ENCODE measurements around the gene CHPF. TPM values are rescaled to one million over a fixed set of nuclear protein-coding genes. Genes with fewer than 3 reads are reported as not detected.

CHPF gene
- total RNA-seq, 1 donor from 2014 or later = 49.6 TPM

GRCh38 chr2:219498280-219499057, 45.1 kb downstream of the CHPF start, which contains the start of gene GMPPA:
TSS of gene GMPPA (plus strand) at chr2:219498891. CDS start at chr2:219499976, 1,085 bp downstream.
- peak; percentile 97 for DNase-seq (ENCODE audit: low spot score)

GRCh38 chr2:219497495-219498279, 45.9 kb downstream of the CHPF start:
- peak; percentile 91 for DNase-seq (ENCODE audit: low spot score)

- no peak for DNase-seq (ENCODE audit: low spot score)
Observed at GRCh38 chr2:219496825-219497494, 46.6 kb downstream of the CHPF start.

GRCh38 chr2:219496247-219496824, 47.3 kb downstream of the CHPF start:
- no peak for DNase-seq (ENCODE audit: low spot score)

GRCh38 chr2:219495531-219496122, 48.0 kb downstream of the CHPF start:
- DNase-seq (ENCODE audit: low spot score) = no peak

- DNase-seq (ENCODE audit: low spot score) = no peak
Observed at GRCh38 chr2:219494952-219495530, 48.6 kb downstream of the CHPF start.

- no peak for DNase-seq (ENCODE audit: low spot score)
Observed at GRCh38 chr2:219493086-219493485, 50.5 kb downstream of the CHPF start.

- DNase-seq (ENCODE audit: low spot score) = no peak
Observed at GRCh38 chr2:219492575-219492974, 51.0 kb downstream of the CHPF start.

- DNase-seq (ENCODE audit: low spot score) = no peak
Observed at GRCh38 chr2:219491278-219491963, 52.2 kb downstream of the CHPF start.

GRCh38 chr2:219490600-219491130, 52.9 kb downstream of the CHPF start:
- no peak for DNase-seq (ENCODE audit: low spot score)

- no peak for DNase-seq (ENCODE audit: low spot score)
Observed at GRCh38 chr2:219490186-219490585, 53.4 kb downstream of the CHPF start.

- no peak for DNase-seq (ENCODE audit: low spot score)
Observed at GRCh38 chr2:219489315-219489714, 54.3 kb downstream of the CHPF start.

Other genes with a start within 250 kb of the CHPF start
- gene PTPRN, start 234.4 kb downstream of the CHPF start, total RNA-seq = not detected
- not detected for gene RESP18, start 211.1 kb downstream of the CHPF start, total RNA-seq
- gene DNPEP, start 155.9 kb downstream of the CHPF start, total RNA-seq = 86.6 TPM
- gene DES, start 125.4 kb downstream of the CHPF start, total RNA-seq = 1,211 TPM
- gene SPEG, start 109.0 kb downstream of the CHPF start, total RNA-seq = 76.6 TPM
- gene GMPPA, start 44.9 kb downstream of the CHPF start, total RNA-seq = 31.9 TPM
- 0.13 TPM for gene ASIC4, start 29.3 kb downstream of the CHPF start, total RNA-seq
- gene TMEM198, start 219 bp upstream of the CHPF start, total RNA-seq = 6.0 TPM
- gene OBSL1, start 27.7 kb upstream of the CHPF start, total RNA-seq = 89.1 TPM
- 0.78 TPM for gene INHA, start 28.5 kb upstream of the CHPF start, total RNA-seq
- 39.5 TPM for gene STK11IP, start 54.0 kb upstream of the CHPF start, total RNA-seq
- gene SLC4A3, start 83.8 kb upstream of the CHPF start, total RNA-seq = 12.2 TPM